ENCODE measurements around the gene ELMOD2.

The ELMOD2 gene

GRCh38 chr4:140581078-140581477 lies 57.1 kb downstream of the ELMOD2 start:
- no peak for DNase-seq (ENCODE audit: low read depth, low spot score)

- DNase-seq (ENCODE audit: low read depth, low spot score): no peak
These were observed 60.5 kb downstream of the ELMOD2 start for GRCh38 chr4:140584439-140584838.

- peak; percentile 72 for DNase-seq (ENCODE audit: low read depth, low spot score)
These were observed 71.1 kb downstream of the ELMOD2 start for GRCh38 chr4:140595065-140595464.

GRCh38 chr4:140600408-140600807 lies 76.4 kb downstream of the ELMOD2 start:
- DNase-seq (ENCODE audit: low read depth, low spot score): no peak

GRCh38 chr4:140602714-140603113 lies 78.7 kb downstream of the ELMOD2 start:
- no peak for DNase-seq (ENCODE audit: low read depth, low spot score)

DNA sequence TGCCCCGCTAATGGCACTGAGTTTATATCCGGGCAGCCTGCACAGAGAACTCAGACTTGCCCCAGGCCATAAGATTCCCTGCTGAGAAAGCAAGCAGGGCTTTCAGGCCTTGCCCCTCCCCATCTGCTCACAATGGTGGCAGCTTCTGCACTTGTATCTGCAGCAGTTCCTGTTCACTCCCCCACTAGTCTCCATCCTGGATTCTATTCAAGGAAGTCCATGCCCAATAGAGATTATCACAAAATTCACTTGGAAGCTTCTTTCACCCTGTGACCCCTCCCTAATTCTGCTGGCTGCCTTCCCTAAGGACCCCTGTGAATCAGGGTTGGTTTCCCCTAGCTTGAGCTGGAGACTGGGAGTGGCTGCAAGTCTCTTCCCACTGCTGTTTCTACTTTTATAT lies 79.3 kb downstream of the ELMOD2 start:
- DNase-seq (ENCODE audit: low read depth, low spot score): peak; percentile 81
